HG02852 (cell line): ENCODE data around the gene TRIOBP.
"Not testable (repeated sequence)": the region's sequence is repeated elsewhere in the genome, so short reads cannot be mapped to it uniquely, and the experiment has no call there.

Experiments
- ATAC-seq: cut with Tn5 transposase; IDR thresholded peaks from one replicate; pipeline ENCODE4 v1.9.1; 2021; ENCODE audit warnings: mild to moderate bottlenecking, moderate library complexity; ENCODE audit not compliant: unreplicated experiment

Gene TRIOBP

DNA sequence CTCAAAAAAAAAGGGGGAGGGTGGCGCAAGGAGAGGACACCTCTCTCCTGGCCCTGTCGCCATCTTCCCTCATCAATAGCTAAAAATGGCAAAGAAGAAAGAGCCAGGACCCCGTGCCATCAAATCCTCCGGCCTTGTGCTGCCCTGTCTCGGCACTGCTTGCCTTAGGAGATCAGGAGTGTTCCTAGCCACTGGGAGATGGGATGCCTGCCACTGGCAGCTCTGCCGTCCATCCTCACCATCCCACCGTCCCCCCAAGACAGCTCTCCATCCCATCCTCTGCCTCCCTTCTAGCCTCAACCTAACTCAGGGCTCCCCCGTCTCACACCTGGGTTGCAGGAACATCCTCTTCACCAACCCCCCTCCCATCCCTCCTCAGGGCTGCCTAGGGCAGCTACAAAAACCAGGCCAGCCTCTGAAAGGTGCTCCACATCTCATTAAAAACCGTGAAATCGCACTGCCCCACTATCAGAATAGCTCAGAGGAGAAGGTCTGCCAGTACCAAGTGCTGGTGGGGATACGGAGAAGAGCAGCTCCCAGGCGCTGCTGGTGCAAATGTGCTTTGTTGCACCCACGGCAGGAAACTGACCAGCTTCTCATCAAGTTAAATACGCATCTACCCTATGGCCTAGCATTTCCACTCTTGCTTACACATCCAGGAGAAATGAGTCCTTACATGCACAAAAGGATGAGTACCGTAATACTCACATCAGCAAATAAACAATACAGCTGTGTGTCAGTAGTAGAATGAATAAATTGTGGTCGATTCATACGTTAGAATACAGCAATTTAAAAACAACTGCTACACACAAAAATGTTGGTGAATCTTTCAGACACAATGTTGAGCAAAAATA, 79.2 kb downstream of the TRIOBP start:
- ATAC-seq: no peak

DNA sequence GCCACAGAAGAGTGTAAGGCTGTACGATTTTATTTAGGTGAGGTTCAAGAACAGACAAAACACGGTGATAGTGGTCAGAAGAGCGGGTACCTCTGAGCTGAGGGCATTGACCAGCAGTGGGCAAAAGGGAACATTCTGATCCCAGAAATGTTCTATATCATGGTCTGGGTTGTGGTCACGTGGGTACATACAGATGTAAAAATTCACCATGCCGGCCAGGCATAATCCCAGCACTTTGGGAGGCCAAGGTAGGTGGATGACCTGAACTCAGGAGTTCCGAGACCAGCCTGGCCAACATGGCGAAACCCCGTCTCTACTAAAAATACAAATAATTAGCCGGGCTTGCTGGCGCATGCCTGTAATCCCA, 79.8 kb downstream of the TRIOBP start:
- no peak for ATAC-seq

DNA sequence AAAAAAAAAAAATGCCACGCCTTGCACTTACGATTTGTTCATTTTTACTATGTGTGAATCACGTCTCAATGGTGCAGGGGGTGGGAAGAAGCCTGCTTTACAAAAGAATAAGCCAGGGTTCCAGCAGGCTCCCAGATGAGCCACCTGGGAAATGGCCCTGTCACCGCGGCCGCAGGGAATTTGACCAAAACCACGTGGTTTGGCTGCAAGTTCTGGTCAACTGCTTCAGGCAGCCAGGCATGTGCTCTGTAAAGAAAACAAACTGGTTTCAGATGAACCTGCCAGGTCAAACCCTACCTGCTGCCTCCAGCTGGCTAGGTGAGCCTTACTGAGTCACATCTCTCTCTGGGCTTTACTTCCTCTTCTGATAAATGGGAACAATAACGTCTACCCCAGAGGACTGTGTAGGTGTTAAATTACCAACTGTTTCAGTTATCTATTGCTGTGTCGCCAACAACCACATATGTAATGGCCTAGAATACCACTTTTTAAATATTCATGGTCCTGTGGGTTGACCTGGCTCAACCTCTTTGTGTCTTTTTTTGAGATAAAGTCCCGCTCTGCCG, 80.4 kb downstream of the TRIOBP start:
- ATAC-seq: peak; percentile 61

DNA sequence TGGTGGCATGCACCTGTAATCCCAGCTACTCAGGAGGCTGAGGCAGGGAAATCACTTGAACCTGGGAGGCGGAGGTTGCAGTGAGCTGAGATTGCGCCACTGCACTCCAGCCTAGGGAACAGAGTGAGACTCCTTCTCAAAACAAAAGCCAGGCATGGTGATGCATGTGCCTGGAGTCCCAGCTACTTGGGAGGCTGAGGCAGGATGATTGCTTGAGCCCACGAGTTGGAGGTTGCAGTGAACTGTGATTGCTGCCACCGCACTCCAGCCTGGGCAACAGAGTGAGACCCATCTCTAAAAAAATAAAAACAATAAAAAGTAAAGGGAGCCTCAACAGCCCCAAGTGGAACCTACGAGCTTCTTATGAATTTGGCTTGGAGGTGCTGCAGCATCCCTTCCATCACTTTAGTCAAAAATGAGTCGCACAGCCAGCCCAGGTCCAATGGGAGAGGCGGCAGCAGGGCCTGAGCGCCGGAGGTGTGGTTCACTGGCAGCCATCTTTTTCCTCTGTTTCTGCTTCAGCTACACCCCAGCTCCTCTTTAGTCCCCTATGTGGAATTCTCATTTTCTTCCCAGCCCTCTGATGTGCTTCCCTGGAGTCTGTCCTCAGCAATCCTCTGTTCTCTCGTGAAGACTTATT, 81.6 kb downstream of the TRIOBP start:
- no peak for ATAC-seq

DNA sequence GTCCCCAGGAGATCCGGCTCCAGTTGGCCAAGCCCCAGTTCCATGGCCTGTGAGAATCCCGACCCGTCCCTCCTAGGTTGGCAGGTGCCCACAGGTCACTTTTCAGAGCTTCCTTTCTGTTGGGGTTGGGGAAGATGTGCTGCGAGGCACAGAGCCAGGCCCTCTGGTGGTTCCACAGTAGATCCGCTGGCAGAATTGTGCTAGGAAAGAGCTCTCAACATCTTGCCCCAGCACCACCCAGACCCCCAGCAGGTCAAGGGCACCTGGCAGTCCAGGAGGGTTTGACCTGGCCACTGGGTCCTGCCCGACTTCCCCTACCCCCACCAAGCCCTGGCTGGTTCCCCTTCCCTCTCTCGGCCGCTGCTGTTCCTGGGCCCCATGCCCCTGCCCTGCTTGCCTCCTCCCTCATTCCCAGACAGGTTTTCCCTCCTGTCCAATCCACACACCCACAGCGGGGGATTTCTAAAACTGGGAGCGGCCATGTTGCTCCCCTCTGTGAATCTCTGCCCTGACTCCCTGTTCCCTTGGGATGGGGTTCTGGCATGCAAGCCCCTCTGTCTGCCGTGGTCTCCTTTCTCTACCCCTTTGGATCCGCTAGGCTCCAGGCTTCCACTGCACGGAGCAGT, 84.7 kb downstream of the TRIOBP start:
- no peak for ATAC-seq

DNA sequence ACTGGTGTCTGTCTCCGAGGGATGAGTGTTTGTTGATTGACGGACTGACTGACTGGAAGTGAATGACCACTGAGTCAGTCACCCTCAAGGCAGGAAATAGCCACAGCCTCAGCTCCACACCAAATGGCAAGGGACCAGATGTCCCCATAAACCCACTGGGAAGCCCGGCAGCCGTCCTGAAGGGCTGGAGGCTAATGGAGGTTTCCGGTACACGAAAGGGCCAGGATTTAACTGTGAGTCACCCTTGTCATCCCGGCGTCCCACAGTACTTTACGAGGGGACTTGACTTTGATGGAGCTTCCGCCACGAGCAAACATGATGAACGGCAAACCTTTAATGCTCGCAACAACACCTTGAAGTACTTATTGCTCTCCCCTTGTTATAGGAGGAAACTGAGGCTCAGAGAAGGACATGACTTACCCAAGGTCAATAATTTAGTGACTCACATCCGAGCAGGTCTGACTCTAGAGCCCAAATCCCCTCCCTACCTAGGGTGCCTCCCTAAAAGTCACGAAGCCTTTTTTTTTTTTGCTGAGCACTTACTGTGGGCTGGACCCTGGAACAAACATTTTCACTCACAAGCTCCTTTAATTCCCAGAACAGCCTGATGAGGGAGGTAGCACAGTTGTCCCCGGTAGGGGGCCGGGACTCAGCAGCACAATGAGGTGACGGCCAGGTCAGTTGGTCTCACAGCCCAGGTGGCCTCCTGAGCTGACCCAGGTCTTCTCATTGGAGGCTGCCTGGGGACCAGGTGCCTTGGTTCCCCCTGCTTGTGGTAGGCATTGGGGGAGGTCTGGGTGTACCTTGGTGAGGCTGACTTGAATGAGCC, 85.7 kb downstream of the TRIOBP start:
- no peak for ATAC-seq

DNA sequence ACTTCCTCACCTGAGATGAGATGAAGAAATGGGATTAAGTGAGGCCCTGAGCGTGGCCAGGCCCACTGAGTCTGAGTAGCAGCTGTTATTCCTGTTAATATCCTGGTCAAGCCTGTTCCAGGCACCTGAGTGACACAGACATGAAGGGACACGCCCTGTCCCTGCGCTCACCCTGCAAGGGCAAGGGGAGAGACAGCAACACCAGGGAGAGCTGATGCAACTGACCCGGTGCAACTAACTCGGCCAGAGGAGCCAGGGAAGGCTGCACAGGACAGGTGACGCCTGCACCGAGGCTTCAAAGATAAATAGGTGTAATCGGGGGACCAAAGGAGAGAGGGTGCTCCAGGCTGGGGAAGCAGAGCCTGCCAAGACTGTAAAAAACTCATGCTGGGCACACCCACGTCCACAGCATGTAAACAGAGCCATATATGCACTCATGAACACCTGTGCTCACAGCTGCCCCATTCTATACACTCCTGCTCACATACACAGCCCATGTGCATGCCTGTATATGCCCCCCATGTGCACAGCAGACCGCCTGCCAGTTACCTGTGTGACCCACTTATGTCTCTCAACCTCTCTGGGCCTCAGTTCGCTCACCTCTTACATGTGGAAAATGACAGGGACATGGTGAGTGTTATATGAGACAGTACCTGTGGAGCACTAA, 88.1 kb downstream of the TRIOBP start:
- ATAC-seq: no peak

DNA sequence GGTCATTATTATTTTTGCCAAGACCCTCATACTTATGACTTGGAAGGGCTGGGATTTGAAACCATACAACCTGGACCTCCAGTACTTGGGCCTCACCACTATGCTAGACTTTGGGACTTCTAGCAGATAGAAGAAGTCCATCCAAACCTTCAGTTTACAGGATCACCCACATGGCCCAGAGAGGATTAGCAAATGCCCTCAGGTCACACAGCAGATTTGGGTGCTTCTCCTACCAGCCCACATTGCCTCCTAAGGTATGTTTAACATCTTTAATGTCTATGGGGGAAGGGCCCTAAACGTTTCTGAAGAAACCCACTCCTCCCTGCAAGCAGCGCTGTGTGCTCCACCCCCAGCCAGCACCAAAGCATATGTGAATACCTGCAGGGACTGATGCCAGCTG, 93.4 kb downstream of the TRIOBP start:
- ATAC-seq: no peak

DNA sequence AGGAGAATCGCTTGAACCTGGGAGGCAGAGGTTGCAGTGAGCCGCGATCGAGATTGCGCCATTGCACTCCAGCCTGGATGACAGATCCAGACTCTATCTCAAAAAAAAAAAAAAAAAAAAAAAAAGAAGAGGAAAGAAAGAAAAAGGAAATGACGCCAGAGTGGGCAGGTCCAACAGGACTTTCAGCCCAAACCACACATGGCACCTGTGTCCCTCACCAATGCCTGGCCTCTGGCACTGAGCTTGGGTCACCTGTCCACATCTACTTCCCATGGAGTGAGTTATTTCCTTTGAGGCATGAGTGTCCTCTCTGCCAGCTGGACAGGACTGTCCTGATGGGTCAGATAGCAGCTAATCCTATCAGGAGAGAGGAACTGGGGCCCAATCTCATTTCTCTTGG, 95.6 kb downstream of the TRIOBP start:
- no peak for ATAC-seq

DNA sequence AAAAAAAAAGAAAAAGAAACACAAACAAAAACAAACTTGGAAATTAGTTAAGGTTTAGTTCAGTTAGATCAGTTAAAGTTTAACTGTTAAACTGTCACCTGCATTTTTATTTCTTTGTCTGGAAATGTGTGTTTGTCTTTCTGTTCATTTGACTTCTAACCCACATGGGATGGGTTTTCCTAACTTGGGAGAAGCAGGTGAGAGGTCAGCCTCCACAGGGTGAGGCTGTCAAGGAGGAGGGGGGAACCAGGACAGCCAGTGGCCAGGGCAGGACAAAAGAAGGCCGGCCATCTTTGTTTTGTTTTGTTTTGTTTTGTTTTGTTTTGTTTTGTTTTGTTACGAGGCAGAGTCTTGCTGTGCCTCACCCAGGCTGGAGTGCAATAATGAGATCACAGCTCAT, 97.5 kb downstream of the TRIOBP start:
- no peak for ATAC-seq

DNA sequence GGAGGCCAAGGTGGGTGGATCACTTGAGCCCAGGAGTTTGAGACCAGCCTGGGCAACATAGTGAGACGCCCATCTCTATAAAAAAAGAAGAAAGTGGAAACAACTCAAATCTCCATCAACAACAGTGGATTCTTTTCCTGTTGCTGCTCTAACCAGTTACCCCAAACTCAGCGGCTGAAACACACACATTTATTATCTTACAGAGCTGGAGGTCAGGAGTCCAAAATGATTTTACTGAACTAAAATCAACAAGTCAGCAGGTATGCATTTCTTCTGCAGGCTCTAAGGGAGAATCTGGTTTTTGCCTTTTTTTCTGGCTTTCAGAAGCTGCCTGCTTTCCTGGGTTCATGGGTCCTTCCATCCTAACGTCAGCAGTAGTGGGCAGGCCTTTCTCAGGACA, 99.2 kb downstream of the TRIOBP start:
- no peak for ATAC-seq

DNA sequence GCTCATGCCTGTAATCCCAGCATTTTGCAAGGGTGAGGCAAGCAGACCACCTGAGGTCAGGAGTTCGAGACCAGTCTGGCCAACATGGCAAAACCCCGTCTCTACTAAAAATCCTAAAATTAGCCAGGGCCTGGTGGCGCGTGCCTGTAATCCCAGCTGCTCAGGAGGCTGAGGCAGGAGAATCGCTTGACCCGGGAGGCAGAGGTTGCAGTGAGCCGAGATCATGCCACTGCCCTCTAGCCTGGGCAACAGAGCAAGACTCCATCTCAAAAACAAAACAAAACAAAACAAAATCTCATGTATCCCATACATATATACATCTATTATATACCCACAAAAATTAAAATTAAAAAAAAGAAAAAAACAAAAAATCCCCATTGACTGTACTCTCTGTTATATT, 100.4 kb downstream of the TRIOBP start:
- not testable (repeated sequence) for ATAC-seq

DNA sequence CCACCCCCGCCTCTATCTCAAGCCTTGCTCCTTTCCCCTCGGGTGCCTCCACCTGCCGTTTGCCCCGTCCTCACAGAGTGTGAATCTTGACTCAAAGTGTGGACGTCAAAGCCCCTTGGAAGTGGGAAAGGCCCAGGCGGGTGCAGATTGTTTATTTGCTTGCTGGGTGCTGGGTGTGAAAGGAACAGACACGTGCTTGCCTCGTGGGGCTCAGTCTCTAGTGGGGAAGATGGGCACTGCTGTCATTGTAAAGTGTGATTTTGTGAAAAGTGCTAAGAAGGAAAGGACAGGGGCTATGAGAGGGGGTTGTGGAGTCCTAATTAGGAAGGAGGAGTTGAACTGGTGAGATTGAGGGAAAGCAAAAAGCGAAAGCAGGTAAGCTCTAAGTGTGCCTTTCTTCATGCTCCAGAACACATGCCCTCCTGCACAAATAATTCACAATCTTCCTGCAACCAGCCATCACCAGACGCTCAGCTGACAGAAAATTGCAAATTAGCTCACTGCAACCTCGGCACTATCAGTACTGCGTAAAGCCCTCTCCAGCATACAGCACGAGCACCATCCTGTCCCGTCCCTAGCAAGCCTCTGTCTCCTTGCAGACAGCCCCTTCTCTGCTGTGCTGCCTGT, 101.1 kb downstream of the TRIOBP start:
- ATAC-seq: no peak

DNA sequence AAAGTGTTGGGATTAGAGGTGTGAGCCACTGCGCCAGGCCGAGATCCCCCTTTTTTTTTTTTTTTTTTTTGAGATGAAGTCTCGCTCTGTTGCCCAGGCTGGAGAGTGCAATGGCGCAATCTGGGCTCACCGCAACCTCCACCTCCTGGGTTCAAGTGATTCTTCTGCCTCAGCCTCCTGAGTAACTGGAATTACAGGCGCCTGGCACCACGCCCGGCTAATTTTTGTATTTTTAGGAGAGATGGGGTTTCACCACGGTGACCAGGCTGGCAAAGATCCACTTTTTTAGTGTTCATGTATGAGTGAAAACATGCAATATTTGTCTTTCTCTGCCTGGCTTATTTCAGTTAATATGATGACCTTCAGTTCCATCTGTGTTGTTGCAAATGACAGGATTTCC, 103.1 kb downstream of the TRIOBP start:
- ATAC-seq: not testable (repeated sequence)

DNA sequence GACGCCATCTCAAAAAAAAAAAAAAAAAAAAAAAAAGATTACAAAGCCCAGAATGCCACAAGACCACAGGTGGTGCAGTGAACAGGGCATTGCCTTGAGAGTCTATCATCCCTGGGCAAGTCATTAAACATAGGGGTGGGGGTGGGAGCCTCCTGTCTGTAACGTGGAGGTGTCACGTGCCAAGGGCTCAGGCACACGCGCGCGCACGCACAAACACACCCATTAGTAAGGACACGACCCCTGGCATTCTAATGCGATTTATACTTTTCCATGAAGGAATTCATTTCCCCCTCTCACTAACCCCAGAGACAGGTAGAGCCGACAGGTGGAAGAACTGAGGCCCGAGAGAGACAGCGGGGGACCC, 105.1 kb downstream of the TRIOBP start:
- ATAC-seq: no peak

DNA sequence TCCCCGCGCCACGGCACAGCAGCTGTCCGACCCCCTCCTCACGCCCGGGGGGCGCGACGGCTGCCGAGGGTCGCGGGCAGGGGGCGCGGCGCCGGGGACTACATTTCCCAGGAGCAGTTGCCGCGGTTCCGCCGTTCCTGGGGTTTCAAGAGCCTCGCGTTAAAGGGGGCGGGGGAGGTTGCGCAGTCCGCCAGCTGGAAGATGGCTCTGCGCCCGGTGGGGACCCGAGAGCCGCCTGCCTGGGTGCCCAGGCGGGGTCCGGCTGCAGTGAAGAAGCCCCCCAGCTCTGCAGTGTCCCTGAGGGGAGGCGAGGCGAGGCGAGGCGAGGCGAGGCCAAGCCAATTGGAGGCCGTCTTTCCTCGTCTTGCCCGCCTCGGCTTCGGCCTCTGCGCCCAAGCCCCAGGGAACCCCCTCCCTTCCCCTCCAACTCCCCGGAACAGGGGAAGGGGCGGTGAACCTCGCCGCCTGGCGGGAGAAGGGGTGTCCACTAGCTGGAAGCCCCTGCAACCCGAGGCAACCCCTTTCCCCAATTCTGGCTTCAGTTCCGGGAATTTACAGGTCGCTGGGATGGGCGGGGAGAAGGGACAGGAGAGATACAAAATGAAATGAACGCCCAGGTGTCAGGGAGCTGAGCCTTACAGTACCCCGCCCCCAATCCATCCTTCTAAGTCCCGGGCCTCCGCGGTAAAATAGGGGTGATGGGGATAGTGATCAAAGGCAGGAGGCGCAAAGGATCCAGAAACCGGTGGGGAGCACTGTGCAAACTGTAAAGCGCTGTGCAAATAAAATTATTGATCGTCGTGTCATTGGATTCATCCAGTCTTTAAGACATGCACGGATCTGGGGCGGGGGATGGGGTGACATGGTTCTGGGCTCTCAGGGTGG, 105.7 kb downstream of the TRIOBP start:
- no peak for ATAC-seq

DNA sequence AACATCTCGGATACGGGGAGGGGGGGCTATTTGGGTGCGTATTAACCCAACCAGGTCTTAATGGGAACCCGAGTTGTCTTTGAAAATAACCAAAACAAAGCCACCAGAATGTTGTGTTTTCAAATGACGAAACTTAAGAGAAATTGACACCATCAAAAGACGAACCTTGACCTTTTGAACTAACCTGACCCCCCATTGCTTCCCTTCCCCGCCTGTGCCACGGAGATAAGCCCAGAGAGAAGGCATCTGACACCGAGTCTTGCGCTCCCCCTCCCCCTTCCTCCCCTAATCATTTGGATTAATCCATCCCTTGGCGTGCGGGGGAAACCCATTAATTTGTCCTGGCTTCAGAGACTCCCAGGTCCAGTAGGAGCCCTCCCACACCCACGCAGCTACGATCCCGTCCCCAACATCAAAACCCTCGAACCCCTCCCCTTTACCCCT, 106.4 kb downstream of the TRIOBP start:
- ATAC-seq: no peak

DNA sequence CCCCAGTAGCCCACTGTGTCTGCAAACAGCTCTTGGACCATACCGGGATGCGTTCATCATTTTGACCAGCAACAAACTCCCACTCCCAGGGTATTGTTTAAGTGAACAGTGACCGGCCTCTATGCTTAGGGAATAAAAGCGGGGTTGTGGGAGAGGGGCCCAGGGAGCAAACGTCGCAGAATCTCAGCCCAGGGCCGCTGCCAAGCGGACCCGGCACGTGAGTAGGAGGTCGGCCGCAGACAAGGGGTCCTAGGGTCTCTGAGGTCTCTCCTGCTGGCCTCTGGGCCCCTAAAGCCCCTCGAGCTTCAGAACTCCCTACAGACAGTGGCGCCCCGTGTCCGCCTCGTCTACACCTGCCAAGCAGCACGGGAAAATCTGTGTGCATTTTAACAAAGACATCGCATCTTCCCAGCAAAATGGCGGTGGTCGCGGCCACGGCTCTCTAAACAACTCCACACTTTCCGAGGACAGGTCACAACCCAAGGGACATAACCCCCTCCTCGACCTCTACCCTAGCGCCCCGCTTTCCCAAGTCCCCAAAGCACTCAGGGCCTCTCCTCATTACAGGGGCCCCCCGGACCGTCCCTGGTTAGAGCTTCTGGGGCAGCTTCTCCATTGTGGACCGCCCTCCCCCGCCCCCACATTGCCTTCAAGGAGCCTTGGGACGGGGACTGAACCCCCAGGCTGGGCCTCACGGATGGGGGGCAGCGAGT, 106.9 kb downstream of the TRIOBP start:
- ATAC-seq: no peak
